ENCODE results near the gene GLRA3. TPM values are rescaled to one million over a fixed set of nuclear protein-coding genes. Genes with fewer than 3 reads are reported as not detected.

Gene GLRA3
- total and polyA plus RNA-seq, 10 of the 15 experiments (the other 5 are each of a cell fraction or from before 2014, with no cell fraction given) = not detected

GRCh38 chr4:174834477-174834876 lies 5.4 kb upstream of the GLRA3 start:
- intact Hi-C loops (cut with micrococcal nuclease; ENCODE audit: unreplicated experiment) (no loop called here), in situ Hi-C loops (cut with MboI) (no loop called here)
- ChIA-PET RAD21 (ENCODE audit: unreplicated experiment) (no interaction called here), CTCF (no interaction called here), POLR2A (no interaction called here), SMC1A (ENCODE audit: uncharacterized antibody, unreplicated experiment) (no interaction called here)
- Histone ChIP-seq H3K27ac (ENCODE audit: control insufficient read depth, insufficient read depth) (no peak overlapping the region), H3K9ac (ENCODE audit: control insufficient read depth, insufficient read depth, low read length) (no peak overlapping the region), H3K36me3 (ENCODE audit: control insufficient read depth in 2 of 2, insufficient read depth in 2 of 2, low read length in 1 of 2) (no peaks in the 10 kb centered on the region), H3K4me3 (no peak overlapping the region), H3K4me2 (ENCODE audit: control insufficient read depth, insufficient read depth) (no peak overlapping the region), H2AFZ (ENCODE audit: control insufficient read depth, low read depth, low read length) (no peak overlapping the region), H3K79me2 (ENCODE audit: control insufficient read depth, insufficient read depth, low read length) (no peaks in the 10 kb centered on the region), H3K4me1 (ENCODE audit: control insufficient read depth, insufficient read depth, low read length) (no peaks in the 10 kb centered on the region), H3K9me3 (replicated peaks; ENCODE audit: control insufficient read depth, insufficient read depth, low read length) (no peaks in the 10 kb centered on the region), H4K20me1 (ENCODE audit: control insufficient read depth, insufficient read depth) (no peaks in the 10 kb centered on the region), H3K27me3 (replicated peaks in 1 of 2; ENCODE audit: control insufficient read depth in 2 of 2, insufficient read depth in 2 of 2, low read length in 1 of 2) (no peaks in the 10 kb centered on the region)
- DNase-seq (ENCODE audit: low read depth, low spot score) = no peak
- no TSS peak for BruUV-seq (replicated peaks)
- ATAC-seq = no peak
- FAIRE-seq = no peak
- 17% methylated on average over 2 of the region's 2 CpGs for WGBS (ENCODE audit: insufficient coverage, insufficient replicate concordance, low lambda C conversion rate, missing lambda C conversion rate)
- TF ChIP-seq MYC (IDR thresholded peaks at IDR 0.05; ENCODE audit: insufficient read depth, insufficient read length, insufficient replicate concordance, low read length, severe bottlenecking) (no peak), REST (IDR thresholded peaks at IDR 0.05; ENCODE audit: low read depth, low read length) (no peak), MYB (IDR thresholded peaks at IDR 0.05; ENCODE audit: borderline replicate concordance, low read depth, low read length) (no peak), HDGF (IDR thresholded peaks at IDR 0.05) (no peak), IRF3 (IDR thresholded peaks at IDR 0.05) (no peak), ZSCAN29 (IDR thresholded peaks at IDR 0.05) (no peak), MLLT1 (IDR thresholded peaks at IDR 0.05) (no peak), ZNF217 (IDR thresholded peaks at IDR 0.05) (no peak), ZBTB4 (CRISPR knock-in tag; IDR thresholded peaks at IDR 0.05) (no peak), NKRF (conservative IDR thresholded peaks at IDR 0.05) (no peak), HCFC1 (IDR thresholded peaks at IDR 0.05; ENCODE audit: low read length) (no peak), RBBP5 (conservative IDR thresholded peaks at IDR 0.05) (no peak), SMAD1 (IDR thresholded peaks at IDR 0.05; ENCODE audit: low read depth, partially characterized antibody) (no peak), CBX3 (IDR thresholded peaks at IDR 0.05; ENCODE audit: borderline replicate concordance, low read depth) (no peak)
